SK-N-MC (cell line): ENCODE measurements around the gene RECK.

Source experiments
- DNase-seq: peaks from one replicate; pipeline ENCODE4 v3.0.0-alpha.2; 2011; ENCODE audit warnings: low read depth, low spot score
- H3K27ac ChIP-seq: fragments of 200-600 bp; sonication (generic); 2 replicates; pipeline ENCODE4 v1.5.1; 2016; ENCODE audit warnings: mixed run types
- H3K36me3 ChIP-seq: fragments of 200-600 bp; sonication (generic); 2 replicates; pipeline ENCODE4 v1.6.1; 2017; ENCODE audit warnings: antibody characterized with exemption, low read length, mixed read lengths; ENCODE audit not compliant: insufficient read depth
- H3K4me3 ChIP-seq: fragments of 200-600 bp; sonication (generic); 2 replicates; pipeline ENCODE4 v1.5.1; 2016
- H3K9ac ChIP-seq: fragments of 200-600 bp; sonication (generic); 2 replicates; pipeline ENCODE4 v1.8.0; 2017; ENCODE audit warnings: mixed run types, mixed read lengths; ENCODE audit not compliant: insufficient read length
- H3K9me3 ChIP-seq: fragments of 200-600 bp; sonication (generic); 2 replicates; pipeline ENCODE4 v1.6.1; 2017; ENCODE audit warnings: low read depth, mild to moderate bottlenecking, antibody characterized with exemption, low read length, moderate library complexity, mixed read lengths
- EZH2 ChIP-seq: fragments of 200-600 bp; sonication (generic); IDR thresholded peaks from one replicate; pipeline ENCODE4 v1.6.1; 2017; ENCODE audit warnings: antibody characterized with exemption
- FOXP2 ChIP-seq: optimal IDR thresholded peaks from 2 replicates; pipeline ENCODE3; 2011; ENCODE audit warnings: mild to moderate bottlenecking, moderate library complexity; ENCODE audit not compliant: insufficient read depth; ENCODE audit errors: extremely low read length, control extremely low read depth
- POLR2AphosphoS5 ChIP-seq: IDR thresholded peaks from 2 replicates; pipeline ENCODE4 v1.6.1; 2012; ENCODE audit warnings: mild to moderate bottlenecking, low read depth, low read length, borderline replicate concordance

The RECK gene

DNA sequence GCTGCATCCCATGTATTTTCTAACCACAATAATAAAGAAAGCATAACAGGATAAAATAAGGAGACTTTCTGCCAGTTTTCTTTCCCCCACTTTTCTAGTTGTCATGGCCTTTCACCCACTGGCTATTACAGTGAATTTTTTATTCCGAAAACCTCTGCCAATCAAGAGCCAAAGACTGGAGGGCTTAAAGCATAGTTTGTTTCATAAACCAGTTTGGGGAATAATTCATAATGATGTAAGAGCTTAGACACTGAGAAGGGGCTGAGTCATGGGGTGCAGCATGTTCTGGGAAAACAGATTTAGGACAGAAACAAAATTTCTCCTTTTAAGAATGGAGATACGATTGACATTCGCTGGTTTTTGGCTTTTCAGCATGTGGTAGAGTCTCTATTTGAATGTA, 95.4 kb downstream of the RECK start:
- TF ChIP-seq POLR2AphosphoS5 (no peak), EZH2 (no peak), FOXP2 (no peak)
- DNase-seq = no peak
- no peaks in the 10 kb centered on the region for H3K36me3 ChIP-seq
- H3K9ac ChIP-seq = no peak overlapping the region
- H3K9me3 ChIP-seq = no peaks in the 10 kb centered on the region
- H3K4me3 ChIP-seq = no peak overlapping the region
- H3K27ac ChIP-seq = no peak overlapping the region

GRCh38 chr9:36134761-36135505, 98.2 kb downstream of the RECK start:
- no peak for DNase-seq
- Histone ChIP-seq H3K27ac (no peak overlapping the region), H3K4me3 (no peak overlapping the region), H3K9me3 (no peaks in the 10 kb centered on the region), H3K9ac (no peak overlapping the region), H3K36me3 (no peaks in the 10 kb centered on the region)
- TF ChIP-seq POLR2AphosphoS5 = no peak
- no peak for TF ChIP-seq EZH2
- TF ChIP-seq FOXP2 = no peak

DNA sequence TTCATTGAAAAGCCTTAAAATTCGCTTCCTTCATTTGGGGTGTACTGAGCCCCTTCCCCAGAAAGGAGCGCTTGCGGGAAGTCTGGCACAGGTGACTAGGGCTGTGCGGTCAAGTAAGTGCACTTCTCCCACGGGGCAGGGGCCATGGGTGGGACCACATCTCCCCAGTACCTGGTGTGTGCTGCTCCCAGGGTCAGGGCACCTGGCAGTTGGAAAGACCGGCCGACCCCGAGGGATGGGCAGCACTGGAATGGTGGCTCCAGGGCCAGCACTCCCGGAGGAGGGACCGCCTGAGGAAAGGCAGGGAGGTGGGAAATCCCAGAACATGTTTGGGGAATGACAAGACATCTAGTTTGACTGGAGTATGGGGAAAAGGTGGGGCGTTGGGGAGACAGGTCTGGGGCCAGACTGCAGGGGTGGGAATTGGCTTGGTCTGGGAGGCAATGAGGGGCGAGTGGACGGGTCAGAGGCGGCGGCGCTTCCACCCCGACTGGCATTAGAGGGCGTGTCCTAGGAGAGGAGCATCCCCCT, 99.1 kb downstream of the RECK start:
- H3K4me3 ChIP-seq = peak overlapping the region; percentile 90
- H3K27ac ChIP-seq = no peak overlapping the region
- no peak for DNase-seq
- no peak overlapping the region for H3K9ac ChIP-seq
- H3K36me3 ChIP-seq = no peaks in the 10 kb centered on the region
- H3K9me3 ChIP-seq = no peaks in the 10 kb centered on the region
- TF ChIP-seq FOXP2 = no peak
- TF ChIP-seq POLR2AphosphoS5 = no peak
- TF ChIP-seq EZH2 = no peak

- H3K9me3 ChIP-seq = no peaks in the 10 kb centered on the region
- H3K36me3 ChIP-seq = no peaks in the 10 kb centered on the region
- H3K27ac ChIP-seq = no peak within 1 kb of the TSS
- TF ChIP-seq FOXP2 (no peak), POLR2AphosphoS5 (peak; percentile 36; the same call in 1 of the 2 replicates), EZH2 (no peak)
- peak within 1 kb of the TSS; percentile 64 for H3K9ac ChIP-seq
- DNase-seq = no peak
- H3K4me3 ChIP-seq = peak within 1 kb of the TSS; percentile 90
Measured at GRCh38 chr9:36136272-36136893, 99.7 kb downstream of the RECK start, which contains the start of gene GLIPR2. Gene GLIPR2 (plus strand): TSS chr9:36136733. CDS start chr9:36136779, 46 bp downstream.

GRCh38 chr9:36136894-36137391, 100.2 kb downstream of the RECK start:
- peak overlapping the region; percentile 90 for H3K4me3 ChIP-seq
- no peaks in the 10 kb centered on the region for H3K36me3 ChIP-seq
- TF ChIP-seq POLR2AphosphoS5 = no peak
- no peaks in the 10 kb centered on the region for H3K9me3 ChIP-seq
- H3K9ac ChIP-seq = peak overlapping the region; percentile 64
- no peak for DNase-seq
- H3K27ac ChIP-seq = no peak overlapping the region

- TF ChIP-seq EZH2 = no peak
- no peak for TF ChIP-seq POLR2AphosphoS5
- no peak for TF ChIP-seq FOXP2
- Histone ChIP-seq H3K27ac (no peak overlapping the region), H3K36me3 (no peaks in the 10 kb centered on the region), H3K4me3 (peak overlapping the region; percentile 90), H3K9me3 (no peaks in the 10 kb centered on the region), H3K9ac (peak overlapping the region; percentile 64)
- no peak for DNase-seq
Measured at GRCh38 chr9:36137392-36138004, 100.8 kb downstream of the RECK start.

DNA sequence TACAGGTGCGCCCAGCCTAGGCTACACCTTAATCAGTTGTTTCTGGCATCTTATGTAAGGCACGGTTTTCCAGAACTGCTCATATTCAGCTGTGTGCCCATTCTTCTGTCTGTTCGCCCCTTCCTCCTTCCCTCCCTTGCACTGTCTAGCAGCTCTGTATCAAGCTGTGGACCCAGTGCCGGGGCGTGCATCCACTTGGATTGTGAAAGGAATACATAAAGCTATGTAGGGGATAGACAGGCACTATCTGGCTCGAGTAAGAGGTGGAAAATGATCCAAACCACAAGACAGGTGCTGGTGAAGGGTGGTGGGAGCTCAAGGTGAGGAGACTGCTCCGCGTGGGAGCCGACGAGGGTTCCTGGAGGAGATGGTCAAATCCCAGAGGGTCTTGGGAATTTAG, 101.8 kb downstream of the RECK start:
- no peak for DNase-seq
- Histone ChIP-seq H3K27ac (no peak overlapping the region), H3K4me3 (no peak overlapping the region), H3K9me3 (no peaks in the 10 kb centered on the region), H3K36me3 (no peaks in the 10 kb centered on the region), H3K9ac (no peak overlapping the region)
- no peak for TF ChIP-seq POLR2AphosphoS5

DNA sequence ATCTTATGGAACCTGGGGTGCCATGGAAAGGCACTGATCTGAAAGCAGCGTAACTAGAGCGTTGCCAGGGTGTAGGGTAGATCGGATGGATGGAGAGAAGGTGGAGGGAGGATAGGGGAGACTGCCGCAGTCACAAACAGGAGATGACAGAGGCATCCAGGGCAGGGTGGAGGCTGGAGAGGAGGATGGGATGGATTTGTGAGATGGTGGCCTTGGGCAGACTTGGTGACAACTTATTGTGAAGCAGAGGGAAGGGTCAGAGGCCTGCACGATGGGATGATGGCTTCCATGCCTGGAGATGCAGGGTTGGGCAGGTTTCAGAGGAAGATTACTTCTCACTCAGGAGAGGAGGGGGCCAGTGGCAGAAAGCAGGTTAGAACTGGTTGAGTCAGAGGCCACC, 102.2 kb downstream of the RECK start:
- Histone ChIP-seq H3K4me3 (no peak overlapping the region), H3K9me3 (no peaks in the 10 kb centered on the region), H3K9ac (no peak overlapping the region), H3K36me3 (no peaks in the 10 kb centered on the region), H3K27ac (no peak overlapping the region)
- no peak for DNase-seq
- no peak for TF ChIP-seq FOXP2
- no peak for TF ChIP-seq POLR2AphosphoS5
- TF ChIP-seq EZH2 = no peak
